SH-SY5Y (cell line): ENCODE measurements around the gene SMC4.

Source experiments
- GATA2 ChIP-seq: IDR thresholded peaks from 2 replicates; pipeline ENCODE4 v1.6.1; 2011; ENCODE audit warnings: mild to moderate bottlenecking, low read depth, low read length
- GATA3 ChIP-seq: IDR thresholded peaks from 2 replicates; pipeline ENCODE4 v1.6.1; 2011; ENCODE audit warnings: low read depth, mild to moderate bottlenecking, low read length, moderate library complexity

- TF ChIP-seq GATA3 (no peak), GATA2 (no peak)
These were observed 52.2 kb downstream of the SMC4 start for GRCh38 chr3:160451602-160452001.
